Progenitor cell of endocrine pancreas (in vitro differentiated cells): ENCODE data around the gene KRT2. TPM values are rescaled to one million over a fixed set of nuclear protein-coding genes. Genes with fewer than 3 reads are reported as not detected.

Source experiments
- DNase-seq: peaks from one replicate; pipeline ENCODE4 v3.0.0; 2021; ENCODE audit warnings: low spot score; ENCODE audit not compliant: unreplicated experiment
- H3K27ac Mint-ChIP-seq: 2 replicates; pipeline ENCODE4 v1.8.0; 2021; ENCODE audit warnings: mild to moderate bottlenecking, moderate library complexity, mixed read lengths
- H3K27me3 Mint-ChIP-seq: 2 replicates; pipeline ENCODE4 v1.8.0; 2021; ENCODE audit warnings: mixed read lengths
- H3K36me3 Mint-ChIP-seq: 2 replicates; pipeline ENCODE4 v1.8.0; 2022; ENCODE audit warnings: mixed read lengths; ENCODE audit not compliant: insufficient read depth
- H3K4me1 Mint-ChIP-seq: 2 replicates; pipeline ENCODE4 v1.8.0; 2021; ENCODE audit warnings: low read depth, mixed read lengths
- H3K4me3 Mint-ChIP-seq: 2 replicates; pipeline ENCODE4 v1.8.0; 2021; ENCODE audit warnings: low read depth, mild to moderate bottlenecking, moderate library complexity, mixed read lengths
- H3K9me3 Mint-ChIP-seq: 2 replicates; pipeline ENCODE4 v1.8.0; 2021; ENCODE audit warnings: low read depth, mixed read lengths
- CTCF ChIP-seq: fragments of 200-600 bp; sonication (generic); IDR thresholded peaks from one replicate; pipeline ENCODE4 v1.5.0; 2021; ENCODE audit warnings: antibody characterized with exemption, mild to moderate bottlenecking; ENCODE audit not compliant: unreplicated experiment
- total RNA-seq: library from RNA; stranded (reverse); gene quantifications from 2 replicates; pipeline ENCODE4 v1.2.1, GENCODE V29; 2021

The KRT2 gene
- total RNA-seq, 1 donor from 2014 or later = not detected

- H3K27ac Mint-ChIP-seq = no peak overlapping the region
- no peaks in the 10 kb centered on the region for H3K4me1 Mint-ChIP-seq
- H3K9me3 Mint-ChIP-seq = no peaks in the 10 kb centered on the region
- no peak overlapping the region for H3K4me3 Mint-ChIP-seq
- H3K36me3 Mint-ChIP-seq = no peaks in the 10 kb centered on the region
- no peak for TF ChIP-seq CTCF
- no peak for DNase-seq
- peaks cover 55% of the 10 kb centered on the region for H3K27me3 Mint-ChIP-seq
Measured at GRCh38 chr12:52649066-52649465, 2.9 kb downstream of the KRT2 start.

- no peak for TF ChIP-seq CTCF
- no peak for DNase-seq
Measured at GRCh38 chr12:52648012-52648550, 3.9 kb downstream of the KRT2 start.

GRCh38 chr12:52647601-52648000 lies 4.4 kb downstream of the KRT2 start:
- Mint-ChIP-seq H3K4me1 (no peaks in the 10 kb centered on the region), H3K4me3 (no peak overlapping the region), H3K27ac (no peak overlapping the region), H3K9me3 (no peaks in the 10 kb centered on the region), H3K36me3 (no peaks in the 10 kb centered on the region), H3K27me3 (peaks cover 53% of the 10 kb centered on the region)
- no peak for DNase-seq
- no peak for TF ChIP-seq CTCF

More at GRCh38 chr12:52648012-52648550, 3.9 kb downstream of the KRT2 start:
- H3K4me1 Mint-ChIP-seq = no peaks in the 10 kb centered on the region
- H3K36me3 Mint-ChIP-seq = no peaks in the 10 kb centered on the region
- H3K27ac Mint-ChIP-seq = no peak overlapping the region
- peaks cover 54% of the 10 kb centered on the region for H3K27me3 Mint-ChIP-seq
- H3K4me3 Mint-ChIP-seq = no peak overlapping the region
- H3K9me3 Mint-ChIP-seq = no peaks in the 10 kb centered on the region

GRCh38 chr12:52646613-52647012 lies 5.4 kb downstream of the KRT2 start:
- Mint-ChIP-seq H3K4me1 (no peaks in the 10 kb centered on the region), H3K9me3 (no peaks in the 10 kb centered on the region), H3K36me3 (no peaks in the 10 kb centered on the region), H3K4me3 (no peak overlapping the region), H3K27ac (peak overlapping the region; percentile 60), H3K27me3 (peaks cover 58% of the 10 kb centered on the region)
- DNase-seq = no peak
- TF ChIP-seq CTCF = no peak

- no peak for DNase-seq
- Mint-ChIP-seq H3K4me3 (no peak overlapping the region), H3K9me3 (no peaks in the 10 kb centered on the region), H3K36me3 (no peaks in the 10 kb centered on the region), H3K27me3 (peaks cover 60% of the 10 kb centered on the region), H3K4me1 (no peaks in the 10 kb centered on the region), H3K27ac (no peak overlapping the region)
- TF ChIP-seq CTCF = no peak
Measured at GRCh38 chr12:52645982-52646381, 6.0 kb downstream of the KRT2 start.
